Measurements from ENCODE around the gene TREML1.

DNA sequence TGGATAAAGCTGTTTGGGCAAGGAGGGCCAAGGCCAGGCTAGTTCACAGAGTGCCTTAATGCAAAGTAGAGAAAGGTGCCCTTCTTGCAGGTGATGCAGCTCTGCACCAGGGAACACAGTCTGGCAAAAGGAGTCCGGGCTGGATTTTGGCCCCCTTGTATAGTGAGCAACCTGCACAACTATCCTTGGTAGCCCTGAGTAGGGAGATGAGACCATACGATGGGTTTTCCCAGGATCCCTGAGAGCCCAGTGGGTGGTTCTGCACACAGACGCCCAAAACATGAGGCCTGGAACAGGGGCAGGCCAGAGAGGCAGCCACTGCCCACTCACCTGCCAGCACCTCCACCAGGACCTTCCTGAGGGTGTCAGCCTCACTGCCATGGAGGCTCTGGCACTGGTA, 6.8 kb upstream of the TREML1 start:
- no peak for TF ChIP-seq TEAD4 (IDR thresholded peaks at IDR 0.05; ENCODE audit: borderline replicate concordance, insufficient read depth)
- TF ChIP-seq TCF12 (IDR thresholded peaks at IDR 0.05), result no peak
- no peak for TF ChIP-seq SMC3 (IDR thresholded peaks at IDR 0.05; ENCODE audit: low read depth, low read length)
- TF ChIP-seq EZH2phosphoT487 (IDR thresholded peaks at IDR 0.05; ENCODE audit: borderline replicate concordance, low read depth), result no peak
- TF ChIP-seq CTCF (IDR thresholded peaks at IDR 0.05), result no peak
- TF ChIP-seq, protein P1, sequence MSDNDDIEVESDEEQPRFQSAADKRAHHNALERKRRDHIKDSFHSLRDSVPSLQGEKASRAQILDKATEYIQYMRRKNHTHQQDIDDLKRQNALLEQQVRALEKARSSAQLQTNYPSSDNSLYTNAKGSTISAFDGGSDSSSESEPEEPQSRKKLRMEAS (IDR thresholded peaks at IDR 0.05; ENCODE audit: low read depth), result no peak
- TF ChIP-seq GABPA (IDR thresholded peaks at IDR 0.05; ENCODE audit: low read depth), result no peak
- no peak for TF ChIP-seq ELF1 (IDR thresholded peaks at IDR 0.05)
- no peak for TF ChIP-seq MXI1 (IDR thresholded peaks at IDR 0.05; ENCODE audit: low read depth, low read length)
